ENCODE data around the gene RANBP17.
"Not testable (repeated sequence)": the region's sequence is repeated elsewhere in the genome, so short reads cannot be mapped to it uniquely, and the experiment has no call there.

RANBP17 gene

DNA sequence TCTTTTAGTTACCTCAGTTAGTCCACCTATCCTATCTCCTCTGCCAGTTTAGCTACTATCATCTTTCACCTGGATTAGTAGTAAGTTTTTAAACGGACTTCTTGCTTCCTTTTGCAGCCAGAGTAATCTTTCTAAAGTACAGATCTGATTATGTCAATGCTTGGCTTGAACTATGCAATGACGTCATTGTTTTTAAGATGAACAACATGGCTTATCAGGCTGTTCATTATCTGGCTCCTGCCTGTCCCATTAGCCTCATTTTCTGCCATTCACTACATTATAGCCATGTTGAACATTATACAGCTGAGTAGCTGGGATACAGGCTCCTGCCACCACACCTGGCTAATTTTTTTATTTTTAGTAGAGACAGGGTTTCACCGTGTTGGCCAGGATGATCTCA lies 98.7 kb downstream of the RANBP17 start:
- DNase-seq = no peak

DNA sequence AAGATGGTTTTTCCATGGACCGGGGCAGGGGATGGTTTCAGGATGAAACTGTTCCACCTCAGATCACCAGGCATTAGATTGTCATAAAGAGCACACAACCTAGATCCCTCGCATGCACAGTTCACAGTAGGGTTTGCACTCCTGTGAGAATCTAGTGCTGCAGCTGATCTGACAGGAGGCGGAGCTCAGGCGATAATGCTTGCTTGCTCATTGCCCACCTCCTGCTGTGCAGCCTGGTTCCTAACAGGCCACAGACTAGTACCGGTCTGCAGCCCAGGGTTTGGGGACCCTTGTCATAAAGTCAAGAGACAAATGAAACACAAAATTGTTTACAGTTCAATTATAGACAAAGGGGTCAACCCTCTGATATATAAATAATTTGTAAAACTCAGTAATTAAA lies 101.7 kb downstream of the RANBP17 start:
- no peak for DNase-seq

DNA sequence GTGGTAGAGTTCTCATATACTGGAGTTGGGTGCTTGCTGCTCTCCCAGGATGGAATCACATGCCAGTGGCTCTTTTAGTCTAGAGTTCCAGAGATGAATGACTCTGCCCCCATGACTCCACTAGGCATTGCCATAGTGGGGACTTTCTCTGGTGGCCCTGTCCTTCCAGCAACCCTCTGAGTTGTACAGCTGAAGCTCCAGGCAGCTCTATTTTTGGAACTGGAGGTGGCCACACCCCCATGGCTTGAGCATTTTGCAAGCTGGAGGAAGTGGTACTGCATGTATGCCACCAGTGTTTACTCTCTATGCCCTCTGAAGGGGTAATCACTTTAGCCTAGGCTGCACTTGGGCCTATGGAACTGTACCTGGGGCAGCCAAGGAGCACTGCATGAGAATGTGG lies 112.6 kb downstream of the RANBP17 start:
- DNase-seq = no peak

DNA sequence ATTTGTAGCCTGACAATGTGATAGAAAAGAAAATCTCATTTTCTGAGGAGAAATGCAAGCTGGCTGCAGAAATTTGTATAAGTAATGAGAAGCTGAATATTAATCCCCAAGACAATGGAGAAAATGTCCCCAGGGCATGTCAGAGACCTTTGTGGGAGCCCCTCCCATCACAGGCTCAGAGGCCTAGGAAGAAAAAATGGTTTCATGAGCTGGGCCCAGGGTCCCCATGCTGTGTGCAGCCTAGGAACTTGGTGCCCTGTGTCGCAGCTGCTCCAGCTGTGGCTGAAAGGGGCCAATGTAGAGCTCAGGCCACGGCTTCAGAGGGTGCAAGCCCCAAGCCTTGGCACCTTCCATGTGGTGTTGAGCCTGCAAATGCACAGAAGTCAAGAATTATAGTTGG lies 118.4 kb downstream of the RANBP17 start:
- DNase-seq = not testable (repeated sequence)

DNA sequence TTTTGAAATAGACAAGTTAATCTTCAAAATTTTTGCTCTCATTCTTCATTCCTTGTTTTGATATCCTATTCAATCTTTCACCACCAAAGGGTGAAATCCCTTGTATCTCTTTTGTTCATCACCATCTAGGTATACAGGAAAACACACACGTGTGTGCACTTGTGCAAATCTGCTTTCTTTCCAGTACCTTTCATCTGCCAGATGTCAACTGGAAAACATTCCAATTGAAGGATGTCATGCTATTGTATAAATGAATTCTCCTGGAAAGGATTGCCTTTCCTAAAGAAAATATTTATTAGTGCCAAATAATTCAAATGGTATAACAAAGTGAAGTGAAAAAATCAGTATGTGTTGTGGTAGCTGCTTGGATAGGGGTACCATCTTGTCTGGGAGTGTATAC lies 123.7 kb downstream of the RANBP17 start:
- no peak for DNase-seq

DNA sequence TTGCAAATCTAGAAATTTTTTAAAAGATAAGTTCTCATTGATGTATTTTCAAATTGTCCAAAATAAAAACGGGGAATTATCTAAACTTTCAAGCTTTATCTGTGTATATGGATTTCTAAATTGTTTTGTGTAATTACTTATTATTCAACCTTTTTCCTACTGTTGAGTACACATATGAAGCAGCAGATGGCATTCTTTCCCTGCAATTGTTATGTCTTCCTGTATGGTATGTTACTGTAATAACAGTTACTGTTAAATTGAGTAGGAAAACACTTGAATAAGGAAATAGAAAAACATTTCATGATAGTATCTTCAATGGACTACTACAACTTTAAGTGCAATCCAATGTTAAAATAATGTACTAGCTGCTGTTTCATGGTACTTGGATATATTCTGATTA lies 124.8 kb downstream of the RANBP17 start:
- DNase-seq = peak; percentile 5

DNA sequence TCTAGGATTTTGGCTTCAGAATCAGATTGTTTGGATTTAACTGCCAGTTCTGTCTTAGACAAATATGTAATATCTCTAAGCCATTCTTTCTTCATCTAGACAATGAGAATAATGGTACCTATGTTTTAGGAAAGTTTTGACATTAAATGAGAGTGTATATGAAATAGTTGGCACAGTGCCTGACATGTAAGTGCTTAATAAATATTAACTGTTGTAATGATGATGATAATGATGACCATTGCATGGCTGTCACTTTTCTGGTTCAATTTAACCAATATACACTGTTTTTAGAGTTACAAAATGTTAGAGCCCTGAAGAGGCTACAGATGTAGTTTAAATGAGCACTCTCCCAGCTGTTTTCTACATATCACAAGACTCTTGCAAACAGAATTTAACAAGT lies 131.7 kb downstream of the RANBP17 start:
- DNase-seq = no peak

DNA sequence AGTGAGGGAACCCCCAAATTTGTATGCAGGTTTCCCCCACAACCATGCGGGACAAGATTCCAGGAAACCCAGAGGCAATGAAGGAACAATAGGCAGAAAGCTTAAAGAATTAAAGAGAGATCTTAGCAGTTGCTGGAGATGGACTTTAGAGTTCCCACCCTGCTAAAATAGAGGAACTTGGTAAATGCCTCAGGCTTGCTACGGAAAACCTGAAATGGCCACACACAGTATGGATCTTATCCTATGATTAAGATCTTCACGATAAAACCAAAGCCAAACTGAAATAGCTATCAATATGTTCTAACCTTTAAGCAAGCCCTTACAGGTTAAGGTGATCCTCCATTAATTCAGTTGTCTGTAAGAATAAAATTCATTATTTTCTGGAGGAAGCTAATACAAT lies 148.3 kb downstream of the RANBP17 start:
- DNase-seq = no peak

DNA sequence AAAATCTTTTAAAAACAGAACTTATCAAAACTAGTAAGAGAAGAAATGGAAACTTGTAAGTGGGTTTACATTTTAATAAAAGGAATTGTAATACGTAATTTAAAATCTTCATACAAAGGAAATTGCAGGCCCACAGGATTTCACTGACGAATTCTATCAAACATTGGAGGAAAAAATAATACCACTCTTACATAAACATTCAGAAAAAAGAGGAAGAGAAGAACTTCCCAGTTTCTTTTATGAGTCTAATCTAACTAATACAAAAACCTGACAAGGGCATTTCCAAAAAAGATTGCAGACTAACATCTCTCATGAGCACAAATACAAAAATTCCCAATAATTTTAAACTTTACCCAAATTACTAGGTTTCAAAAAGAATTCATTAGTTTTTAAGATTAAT lies 149.0 kb downstream of the RANBP17 start:
- no peak for DNase-seq

DNA sequence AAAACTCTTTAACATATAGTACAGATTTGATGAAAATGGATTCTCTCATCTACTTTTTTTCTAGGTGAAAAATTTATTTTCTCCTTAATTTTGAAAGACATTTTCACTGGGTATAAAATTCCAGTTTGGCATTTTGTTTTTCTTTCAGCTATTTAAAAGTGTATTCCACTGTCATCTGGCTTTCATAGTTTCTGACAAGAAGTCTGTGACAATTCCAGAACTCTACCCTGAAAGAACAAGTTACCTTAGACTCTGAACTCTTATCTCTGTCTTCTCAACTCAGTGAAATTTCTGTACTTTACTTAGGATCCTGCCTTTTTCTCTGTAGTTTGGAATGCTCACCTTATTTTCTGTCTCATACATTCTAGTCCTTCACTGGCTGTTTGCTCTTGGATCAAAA lies 161.7 kb downstream of the RANBP17 start:
- no peak for DNase-seq

DNA sequence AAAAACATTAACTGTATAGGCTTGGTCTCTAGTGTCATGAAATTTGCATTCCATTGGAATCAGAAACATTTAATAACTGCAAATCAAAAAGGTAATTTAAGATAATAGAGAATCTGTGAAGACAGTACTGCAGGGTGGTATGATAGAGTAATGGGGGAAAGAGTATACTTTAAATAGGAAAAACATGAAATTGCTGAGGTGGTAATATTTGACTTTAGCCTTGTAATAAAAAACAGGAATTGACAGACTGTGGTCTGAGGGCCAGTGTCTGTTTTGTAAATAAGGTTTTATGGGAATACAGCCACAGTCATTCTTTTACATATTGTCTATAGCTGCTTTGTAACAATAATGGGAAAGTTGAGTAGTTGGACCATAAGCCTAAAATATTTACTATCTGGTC lies 162.3 kb downstream of the RANBP17 start:
- DNase-seq = no peak

DNA sequence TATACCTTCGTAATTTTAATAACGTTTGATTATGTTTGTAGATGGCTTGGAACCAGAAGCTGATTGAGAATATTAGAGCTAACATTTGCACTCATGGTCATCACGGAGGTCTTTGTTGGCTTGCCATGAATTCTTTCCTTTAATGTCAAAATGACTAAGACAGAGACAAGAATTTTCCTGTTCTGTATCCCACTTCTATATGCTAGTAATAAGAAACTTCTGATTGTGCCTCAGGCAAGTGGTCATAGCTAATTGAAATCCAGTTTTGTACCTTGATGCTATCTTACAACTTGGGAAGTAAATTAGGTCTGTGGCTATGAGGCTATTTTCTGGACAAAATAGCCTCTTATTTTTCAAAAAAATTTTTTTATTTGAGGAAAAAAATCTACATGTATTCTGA lies 167.6 kb downstream of the RANBP17 start:
- DNase-seq = no peak

DNA sequence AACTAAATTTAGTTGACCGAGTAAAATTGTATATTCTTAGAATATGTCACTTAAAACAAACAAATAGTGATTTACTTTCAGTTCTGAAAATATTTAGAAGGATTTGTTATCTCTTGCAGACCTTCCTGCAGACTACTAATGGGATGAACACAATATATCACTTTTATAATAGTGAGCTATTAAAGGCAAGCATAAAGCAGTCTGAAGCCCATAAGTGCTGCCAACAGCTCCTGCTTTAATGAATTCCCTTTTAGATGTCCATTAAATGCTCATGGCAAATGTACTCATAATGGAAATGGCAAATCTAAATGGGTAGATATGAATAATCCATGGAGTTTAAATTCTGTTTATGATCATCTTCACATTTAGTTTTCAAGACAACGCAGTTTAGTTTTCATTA lies 170.2 kb downstream of the RANBP17 start:
- DNase-seq = no peak

DNA sequence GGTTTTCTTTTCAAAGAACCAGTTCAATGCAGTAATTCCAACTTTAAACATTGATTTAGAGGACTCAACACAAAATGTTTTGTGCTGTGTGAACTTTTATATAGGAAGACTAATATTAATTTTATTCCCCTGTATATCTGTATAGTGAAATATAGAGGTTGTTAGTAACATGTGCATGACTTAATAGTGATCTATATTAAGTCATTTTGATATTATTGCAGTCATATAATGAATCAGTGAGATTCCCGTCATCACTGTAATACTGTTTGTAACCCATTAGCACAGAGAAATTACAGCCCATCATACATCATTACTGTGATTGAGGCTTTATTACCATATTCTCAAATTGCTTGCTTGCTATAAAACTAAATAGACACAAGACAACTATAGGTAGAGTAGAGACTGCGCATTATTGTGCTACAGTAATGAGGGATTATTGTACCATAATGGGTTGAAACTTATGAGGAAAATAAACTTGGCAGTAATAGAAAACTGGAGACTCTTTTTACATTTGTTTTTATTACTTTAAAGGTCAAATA lies 170.7 kb downstream of the RANBP17 start:
- DNase-seq = no peak

DNA sequence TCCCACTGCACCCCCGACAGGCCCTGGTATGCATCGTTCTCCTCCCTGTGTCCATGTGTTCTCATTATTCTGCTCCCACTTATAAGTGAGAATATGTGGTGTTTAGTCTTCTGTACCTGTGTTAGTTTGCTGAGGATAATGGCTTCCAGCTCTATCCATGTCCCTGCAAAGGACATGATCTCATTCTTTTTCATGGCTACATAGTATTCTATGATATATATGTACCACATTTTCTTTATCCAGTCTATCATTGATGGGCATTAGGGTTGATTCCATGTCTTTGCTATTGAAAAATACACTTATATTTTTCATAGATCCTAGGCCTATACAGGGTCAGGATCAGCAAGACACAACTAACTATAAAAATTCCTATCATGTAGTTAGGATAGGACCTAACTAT lies 180.1 kb downstream of the RANBP17 start:
- DNase-seq = not testable (repeated sequence)

DNA sequence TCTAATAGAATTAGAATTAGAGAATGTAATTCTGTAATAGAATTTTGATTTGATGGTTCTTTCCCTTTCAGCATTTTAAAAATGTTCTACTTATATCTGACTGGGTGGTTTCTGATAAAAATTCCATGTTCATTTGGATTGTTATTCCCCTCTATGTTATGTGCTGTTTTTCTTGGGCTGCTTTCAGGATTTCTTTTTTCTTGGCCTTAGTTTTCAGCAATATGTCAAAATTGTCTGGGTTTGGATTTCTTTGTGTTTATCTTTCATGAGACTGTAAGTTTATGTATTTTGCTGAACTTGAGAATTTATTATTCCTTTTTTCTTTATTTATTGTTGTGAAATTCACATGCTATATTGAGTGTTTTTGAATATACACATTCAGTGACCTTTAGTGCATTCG lies 189.1 kb downstream of the RANBP17 start:
- DNase-seq = no peak

DNA sequence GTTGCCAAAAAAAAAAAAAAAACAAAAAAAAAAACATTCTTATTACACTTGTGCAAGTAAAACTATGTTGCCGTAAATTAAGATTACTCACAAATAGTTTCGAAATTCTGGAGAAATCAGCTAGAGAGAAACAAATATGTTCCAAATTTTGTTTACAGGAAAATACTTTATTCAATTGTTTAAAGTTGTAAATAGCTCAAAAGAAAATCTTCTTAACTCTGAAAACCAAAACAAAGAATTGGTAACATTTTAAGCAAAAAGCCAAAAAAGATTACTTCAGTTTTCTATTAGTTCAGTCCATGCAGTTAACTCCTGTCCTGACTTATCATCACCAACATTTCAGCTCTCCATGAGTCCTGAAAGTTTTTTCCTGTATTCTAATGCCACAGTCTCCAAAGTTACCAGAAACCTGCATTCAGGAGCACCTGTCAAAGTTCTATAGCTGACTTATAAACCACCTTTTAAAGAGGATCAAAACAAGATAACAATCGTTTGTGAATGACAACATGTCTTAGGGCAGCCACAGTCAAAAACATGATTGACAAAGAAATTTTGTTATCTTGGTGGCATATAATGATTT lies 194.1 kb downstream of the RANBP17 start:
- DNase-seq = no peak

DNA sequence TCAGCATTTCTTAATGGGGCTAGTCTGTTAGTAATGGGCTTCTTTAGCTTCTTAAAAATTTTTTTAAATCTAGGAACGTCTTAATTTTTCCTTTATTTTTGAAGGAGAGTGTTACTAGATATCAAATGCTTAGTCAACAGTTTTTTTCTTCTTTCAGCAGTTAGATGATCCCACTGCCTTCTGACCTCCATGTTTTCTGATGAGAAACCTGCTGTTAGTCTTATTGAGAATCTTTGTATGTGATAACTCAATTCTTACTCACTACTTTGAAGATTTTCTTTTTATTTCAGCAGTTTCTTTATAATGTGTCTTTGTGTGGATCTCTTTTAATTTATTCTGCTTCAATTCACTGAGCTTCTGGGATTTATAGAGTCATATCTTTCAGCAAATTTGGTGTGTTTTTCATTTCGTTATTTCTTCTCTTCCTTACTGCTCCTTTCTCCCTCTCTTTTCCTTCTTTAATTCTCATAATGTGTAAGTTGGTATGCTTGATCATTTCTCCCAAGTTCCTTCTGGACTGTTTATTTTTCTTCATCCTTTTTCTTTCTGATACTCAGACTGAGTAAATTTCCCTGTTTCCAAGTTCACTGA lies 205.8 kb downstream of the RANBP17 start:
- no peak for DNase-seq

DNA sequence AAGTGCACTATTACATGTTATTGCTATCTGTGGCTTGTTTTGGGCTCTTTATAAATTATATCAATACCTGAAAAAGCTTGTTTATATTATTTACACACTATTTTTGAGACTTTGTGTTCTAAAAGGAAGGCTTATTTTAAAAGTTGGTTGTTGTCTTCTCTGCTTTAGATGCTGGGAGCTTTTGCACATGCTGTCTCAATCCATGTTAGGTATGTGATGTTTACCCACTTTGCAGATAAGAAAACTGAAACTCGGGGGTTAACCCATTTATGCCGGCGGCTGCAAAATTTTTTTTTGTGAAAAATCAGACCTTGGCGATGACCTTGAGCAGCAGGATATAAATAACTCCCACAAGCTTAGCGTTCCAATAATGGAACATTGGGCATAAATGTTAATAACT lies 212.9 kb downstream of the RANBP17 start:
- no peak for DNase-seq

DNA sequence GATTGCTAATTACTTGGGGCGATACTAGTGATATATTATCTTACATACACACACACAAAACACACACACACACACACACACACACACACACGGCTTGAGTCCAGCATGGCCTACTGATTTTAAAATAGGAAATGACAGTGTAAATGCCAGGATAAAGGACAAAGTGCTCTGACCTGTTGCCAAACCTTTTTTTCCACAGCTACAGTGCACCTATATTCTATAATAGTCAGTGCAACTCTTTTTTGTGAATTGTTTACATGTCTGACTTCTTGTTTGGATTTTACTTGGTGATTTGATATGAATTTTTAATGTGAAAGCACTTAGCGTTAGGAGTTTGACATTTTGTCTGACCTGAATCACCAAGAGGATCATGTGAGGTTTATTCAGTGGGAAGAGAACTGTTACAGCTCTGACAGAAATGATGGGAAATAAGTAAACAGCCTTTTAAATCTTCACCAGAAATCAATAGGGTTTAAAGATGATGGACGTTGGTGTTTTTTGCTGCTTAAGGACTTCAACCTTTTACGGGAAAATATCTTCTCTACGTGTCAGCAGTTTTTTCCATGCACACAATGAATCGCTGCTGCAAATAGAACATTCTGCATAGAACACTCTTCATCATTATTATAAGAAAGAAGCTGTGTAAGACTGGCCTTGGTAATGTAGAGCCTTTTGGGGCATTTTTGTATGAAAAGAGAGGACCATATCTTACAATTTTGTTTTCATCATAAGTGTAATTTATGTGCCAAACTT lies 218.5 kb downstream of the RANBP17 start:
- DNase-seq = no peak

DNA sequence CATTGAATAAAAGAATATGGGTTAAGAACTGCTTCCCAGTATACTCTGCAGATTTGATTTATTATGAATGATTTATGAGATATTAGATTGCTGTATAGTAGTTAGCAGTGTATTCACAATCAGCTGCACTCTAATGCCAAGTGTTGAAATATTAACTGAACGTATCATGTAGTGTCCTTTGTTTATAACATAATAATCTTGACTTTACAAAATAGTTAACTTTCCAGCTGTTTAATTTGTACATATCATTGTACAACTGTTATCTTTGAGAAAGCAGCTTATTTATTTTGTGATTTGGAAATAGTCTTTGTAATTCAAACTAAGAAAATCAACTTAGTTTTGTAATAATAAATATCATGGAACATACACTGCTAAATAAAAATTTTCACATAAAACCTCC lies 219.5 kb downstream of the RANBP17 start:
- no peak for DNase-seq

DNA sequence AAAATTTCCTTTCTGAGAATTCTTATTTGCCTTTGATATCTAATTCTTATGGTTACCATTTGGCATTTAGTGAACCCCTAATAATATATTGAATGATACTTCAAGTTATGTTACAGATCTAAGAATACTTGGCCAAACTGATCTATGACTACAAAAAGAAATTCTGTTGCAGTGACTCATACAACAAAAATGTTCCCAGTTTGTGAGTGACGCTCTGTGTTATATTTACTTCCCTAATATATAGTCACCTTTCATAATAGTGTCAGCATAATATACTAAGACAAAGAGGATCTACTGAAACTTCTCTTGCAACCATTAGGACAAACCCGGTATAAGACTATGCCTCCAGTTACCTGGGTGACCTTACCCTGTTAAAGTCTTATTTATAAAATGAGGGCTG lies 230.4 kb downstream of the RANBP17 start:
- no peak for DNase-seq

DNA sequence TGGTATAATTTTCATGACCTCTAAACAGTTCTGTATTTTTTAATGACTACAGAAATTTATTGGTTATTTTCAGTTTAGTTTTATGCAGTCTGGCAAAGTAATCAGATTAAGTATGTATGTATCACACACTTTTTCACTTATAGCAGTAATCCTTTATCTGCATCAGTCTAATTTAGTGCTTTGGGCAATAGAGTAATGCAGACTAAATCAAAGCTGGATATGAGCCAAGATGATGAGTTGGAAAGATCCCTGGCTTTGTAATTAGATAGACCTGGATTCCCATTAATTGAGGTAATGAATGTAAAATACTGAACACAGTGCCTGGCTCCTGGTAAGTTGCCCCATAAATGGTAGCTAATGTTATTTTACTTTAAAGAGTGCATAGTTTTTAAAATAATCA lies 231.8 kb downstream of the RANBP17 start:
- no peak for DNase-seq

DNA sequence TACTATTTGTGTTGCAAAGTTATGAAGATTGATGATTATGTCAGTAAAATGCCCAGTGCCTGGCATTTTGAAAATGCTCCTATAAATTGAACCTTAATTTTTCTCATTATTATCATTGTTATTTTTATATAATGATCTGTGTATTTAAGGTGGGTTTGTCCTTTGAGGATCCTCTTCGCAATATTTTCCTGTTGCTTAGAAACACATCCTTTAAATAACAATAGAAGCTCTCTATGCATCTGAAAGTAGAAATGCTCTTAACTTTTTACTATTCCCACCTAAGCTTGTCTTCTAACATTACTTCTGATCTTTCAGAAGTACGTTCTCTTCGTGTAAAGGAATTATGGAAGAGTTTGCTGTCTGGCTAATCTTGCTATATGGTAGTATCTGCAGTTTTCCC lies 232.5 kb downstream of the RANBP17 start:
- no peak for DNase-seq

All from NCI-H1417 treated with DMSO at 0.1 percent for 48 hours (cell line).